K562 (cell line): ENCODE data around the gene IMPG2. TPM values are rescaled to one million over a fixed set of nuclear protein-coding genes. Genes with fewer than 3 reads are reported as not detected.

Experiments used
- ATAC-seq: fragments of 200-7000 bp; cut with Tn5 transposase; 3 replicates; pipeline ENCODE4 v1.9.1; 2020; ENCODE audit warnings: moderate library complexity
- BruUV-seq: library from RNA; stranded (reverse); fragments of 400-500 nt; replicated peaks from 2 replicates; lab custom pipeline; 2021; lab: Mats Ljungman, UMichigan
- CTCF ChIA-PET: fragments of 300-600 bp; formaldehyde crosslinking; extraction: SDS; loops from one replicate; lab custom pipeline; 2021; ENCODE audit warnings: low intra/inter-chr PET ratio; lab: Yijun Ruan, JAX
- POLR2A ChIA-PET: fragments of 300-600, 350-650 bp; sonication (Branson Sonifier 250); formaldehyde crosslinking; extraction: SDS; loops from one replicate; lab custom pipeline; 2021; ENCODE audit warnings: antibody characterized with exemption, inconsistent platforms; lab: Yijun Ruan, JAX
- DNase-seq, 4 experiments: peaks; one replicate each; pipeline versions ENCODE4 v3.0.0 to v3.0.0-alpha.2; 2011 to 2018; ENCODE audit warnings: low spot score in 3 of 4, mixed read lengths in 3 of 4; ENCODE audit errors: extremely low read depth in 1 of 4
- FAIRE-seq: peaks from 2 replicates; lab custom pipeline; 2011; peaks lifted over from hg19 to GRCh38; lab: Jason Lieb, UNC
- H2AFZ ChIP-seq: 2 replicates; pipeline ENCODE4 v1.6.0; 2011; ENCODE audit warnings: low read depth, low read length, control low read depth, inconsistent platforms
- H3K27ac ChIP-seq: fragments of 200-600 bp; 3 replicates; pipeline ENCODE4 v1.8.0; 2011; ENCODE audit warnings: low read depth, mild to moderate bottlenecking, control low read depth, inconsistent platforms, low read length, moderate library complexity, mixed read lengths; ENCODE audit errors: extremely low read depth
- H3K27me3 ChIP-seq, 2 experiments: fragments of 300-600 bp in 1 of 2; 2 replicates in 1 of 2; 3 replicates in 1 of 2; pipeline versions ENCODE4 v1.6.0 to v1.8.0; 2011; ENCODE audit warnings: inconsistent platforms in 2 of 2, low read length in 2 of 2, mild to moderate bottlenecking in 1 of 2, mixed read lengths in 1 of 2, moderate library complexity in 1 of 2; ENCODE audit not compliant: control insufficient read depth in 2 of 2, insufficient read depth in 2 of 2
- H3K36me3 ChIP-seq: fragments of 300-600 bp; 3 replicates; pipeline ENCODE4 v1.8.0; 2011; ENCODE audit warnings: mild to moderate bottlenecking, low read length, inconsistent platforms; ENCODE audit not compliant: control insufficient read depth, insufficient read depth
- H3K4me1 ChIP-seq, 2 experiments: fragments of 200-600 bp in 1 of 2; replicated peaks in 1 of 2; 2 replicates in 1 of 2; 3 replicates in 1 of 2; pipeline versions ENCODE4 v1.5.1 to v1.8.0; 2011; ENCODE audit warnings: inconsistent platforms in 2 of 2, low read length in 2 of 2, mild to moderate bottlenecking in 1 of 2, mixed read lengths in 1 of 2, moderate library complexity in 1 of 2; ENCODE audit not compliant: control insufficient read depth in 2 of 2, insufficient read depth in 2 of 2
- H3K4me2 ChIP-seq: 2 replicates; pipeline ENCODE4 v1.6.1; 2011; ENCODE audit warnings: low read length, control low read depth, inconsistent platforms, mixed read lengths; ENCODE audit not compliant: insufficient read depth
- H3K4me3 ChIP-seq: fragments of 200-600 bp; sonication (generic), shearing (Covaris generic); 2 replicates; pipeline ENCODE4 v1.5.1; 2016; ENCODE audit warnings: control low read depth, inconsistent platforms
- H3K79me2 ChIP-seq: fragments of 200-600 bp; 3 replicates; pipeline ENCODE4 v1.8.0; 2011; ENCODE audit warnings: low read length, inconsistent platforms; ENCODE audit not compliant: control insufficient read depth, insufficient read depth
- H3K9ac ChIP-seq, 2 experiments: 2 replicates each; pipeline versions ENCODE4 v1.6.0 to v1.6.1; 2011; ENCODE audit warnings: low read depth in 2 of 2, low read length in 2 of 2, control low read depth in 1 of 2, inconsistent platforms in 1 of 2, mild to moderate bottlenecking in 1 of 2, mixed read lengths in 1 of 2; ENCODE audit not compliant: insufficient read depth in 1 of 2
- H3K9me1 ChIP-seq: one replicate; pipeline ENCODE4 v1.6.0; 2011; ENCODE audit warnings: inconsistent platforms, mild to moderate bottlenecking, low read length, moderate library complexity; ENCODE audit not compliant: control insufficient read depth, insufficient read depth
- H3K9me3 ChIP-seq: replicated peaks from 2 replicates; pipeline ENCODE4 v1.5.1; 2011; ENCODE audit warnings: low read depth, low read length, inconsistent platforms; ENCODE audit not compliant: control insufficient read depth, insufficient read depth
- H4K20me1 ChIP-seq: replicated peaks from 2 replicates; pipeline ENCODE4 v1.6.1; 2011; ENCODE audit warnings: low read length, inconsistent platforms, mixed read lengths; ENCODE audit not compliant: control insufficient read depth, insufficient read depth
- ARID1B ChIP-seq: fragments of 450-650 bp; IDR thresholded peaks from 2 replicates; pipeline ENCODE4 v1.6.1; 2016; ENCODE audit warnings: antibody characterized with exemption, mild to moderate bottlenecking, inconsistent platforms
- CEBPB ChIP-seq: fragments of 450-650 bp; IDR thresholded peaks from 2 replicates; pipeline ENCODE4 v1.6.1; 2016; ENCODE audit warnings: missing genetic modification characterization, missing compliant biosample characterization
- CEBPG ChIP-seq, 3 experiments: fragments of 200-800 bp in 1 of 3; sonication (Bioruptor generic) in 1 of 3; sonication (generic) in 1 of 3; formaldehyde crosslinking in 1 of 3; IDR thresholded peaks in 2 of 3; conservative IDR thresholded peaks in 1 of 3; 2 replicates each; pipeline versions ENCODE4 v1.6.1 to v1.8.0; 2016 to 2022; ENCODE audit warnings: missing compliant biosample characterization in 2 of 3, missing genetic modification characterization in 2 of 3, mild to moderate bottlenecking in 1 of 3, missing genetic modification reagents in 1 of 3
- FOSL1 ChIP-seq: fragments of 200-800 bp; sonication (Bioruptor generic); conservative IDR thresholded peaks from 2 replicates; pipeline ENCODE4 v1.6.1; 2016; ENCODE audit warnings: missing genetic modification characterization, missing compliant biosample characterization
- HSF4 ChIP-seq: fragments of 250-450 bp; sonication (Bioruptor Pico); IDR thresholded peaks from 2 replicates; pipeline ENCODE4 v2.1.2; 2022; ENCODE audit warnings: mild to moderate bottlenecking, moderate library complexity, borderline replicate concordance
- JUN ChIP-seq, 2 experiments: sonication (generic) in 1 of 2; formaldehyde crosslinking in 1 of 2; IDR thresholded peaks; 2 replicates each; pipeline versions ENCODE4 v1.6.1 to v1.8.0; 2012 to 2022; ENCODE audit warnings: borderline replicate concordance in 2 of 2, mild to moderate bottlenecking in 2 of 2, improper control_type of control experiment in 1 of 2, low read depth in 1 of 2, low read length in 1 of 2, missing genetic modification reagents in 1 of 2
- JUND ChIP-seq, 2 experiments: IDR thresholded peaks; 2 replicates in 1 of 2; 3 replicates in 1 of 2; pipeline ENCODE4 v1.6.1; 2011; ENCODE audit warnings: borderline replicate concordance in 2 of 2, low read depth in 2 of 2, low read length in 2 of 2, improper control_type of control experiment in 1 of 2, missing biosample characterization in 1 of 2, missing genetic modification characterization in 1 of 2, missing genetic modification reagents in 1 of 2
- SMARCE1 ChIP-seq: fragments of 450-650 bp; IDR thresholded peaks from 2 replicates; pipeline ENCODE4 v1.7.1; 2016; ENCODE audit warnings: mild to moderate bottlenecking
- TRIM24 ChIP-seq, 2 experiments: fragments of 450-650 bp; IDR thresholded peaks; 2 replicates each; pipeline ENCODE4 v1.6.1; 2016
- ZBTB17 ChIP-seq: fragments of 450-650 bp; formaldehyde crosslinking; IDR thresholded peaks from 2 replicates; pipeline ENCODE4 v1.4.0; 2020; ENCODE audit warnings: mild to moderate bottlenecking
- WGBS: fragments of 100-300 bp; shearing (Covaris generic); methylation state at CpG from one replicate; pipeline ENCODE4 v1.1.6; 2016; ENCODE audit warnings: low coverage, mixed read lengths; ENCODE audit not compliant: insufficient coverage; ENCODE audit errors: missing lambda C conversion rate; 5-methylcytosine and 5-hydroxymethylcytosine counted together
- in situ Hi-C: fragments of 300-500 bp; cut with MboI; formaldehyde crosslinking; loops from 4 replicates; pipeline ENCODE4 v1.15.0; 2018; ENCODE audit warnings: inconsistent platforms, mixed read lengths
- intact Hi-C: fragments of 100-400 bp; cut with micrococcal nuclease; formaldehyde crosslinking; loops from 2 replicates; pipeline ENCODE4 v1.14.2; 2022
- polyA plus RNA-seq, 8 experiments: library from polyadenylated mRNA; depleted of rRNA in 4 of 8; stranded (reverse) in 5 of 8; unstranded in 3 of 8; fragments of >200 nt; fragmentation: Nextera tagmentation in 2 of 8; fragmentation: Illumina TruSeq in 1 of 8; extraction: Ambion mirVana in 2 of 8; extraction: Trizol in 1 of 8; gene quantifications; 2 replicates each; pipeline versions ENCODE4 v1.2.1 to v1.2.3, GENCODE V29; 2011 to 2014; ENCODE audit warnings: inconsistent platforms in 1 of 8, missing spikeins in 1 of 8
- total RNA-seq, 7 experiments: library from RNA; depleted of rRNA in 6 of 7; stranded (reverse); fragments of >200 nt in 6 of 7; fragmentation: Illumina TruSeq in 2 of 7; extraction: Trizol in 2 of 7; gene quantifications; 2 replicates each; pipeline versions ENCODE4 v1.2.1 to v1.2.3, GENCODE V29; 2011 to 2021; ENCODE audit warnings: low replicate concordance in 1 of 7
- TF ChIP-seq, protein P1 (sequence below), 2 experiments: fragments of 450-650 bp in 1 of 2; sonication (generic) in 1 of 2; formaldehyde crosslinking in 1 of 2; IDR thresholded peaks in 1 of 2; conservative IDR thresholded peaks in 1 of 2; 2 replicates each; pipeline versions ENCODE4 v1.6.1 to v1.8.1; 2016 to 2023; ENCODE audit warnings: mild to moderate bottlenecking in 2 of 2, moderate library complexity in 2 of 2, inconsistent platforms in 1 of 2, missing genetic modification reagents in 1 of 2
- TF ChIP-seq, protein P2 (sequence below): fragments of 250-450 bp; sonication (Bioruptor Pico); IDR thresholded peaks from 2 replicates; pipeline ENCODE4 v1.8.0; 2021; ENCODE audit warnings: borderline replicate concordance, mild to moderate bottlenecking, moderate library complexity; ENCODE audit not compliant: poor library complexity, severe bottlenecking
- TF ChIP-seq, protein P3 (sequence below): sonication (generic); formaldehyde crosslinking; IDR thresholded peaks from 2 replicates; pipeline ENCODE4 v1.8.0; 2022; ENCODE audit warnings: mild to moderate bottlenecking, missing genetic modification reagents

IMPG2 gene
- total and polyA plus RNA-seq, 9 of the 15 experiments (the other 6 are each of a cell fraction or from before 2014, with no cell fraction given): 0.04 to 0.36 (median 0.09) TPM

DNA sequence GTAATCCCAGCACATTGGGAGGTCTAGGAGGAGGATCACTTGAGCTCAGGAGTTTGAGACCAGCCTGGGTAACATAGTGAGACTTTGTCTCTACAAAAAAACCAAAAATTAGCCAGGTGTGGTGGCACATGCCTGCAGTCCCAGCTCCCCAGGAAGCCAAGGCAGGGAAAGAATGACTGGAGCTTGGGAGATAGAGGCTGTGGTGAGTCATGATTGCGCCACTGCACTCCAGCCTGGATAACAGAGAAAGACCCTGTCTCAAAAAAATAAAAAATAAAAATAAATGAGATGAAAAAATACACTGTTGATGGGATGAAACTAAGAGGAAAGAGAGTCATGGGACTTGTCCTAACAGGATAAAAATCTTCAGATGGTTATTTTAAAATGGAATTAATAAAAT is 137.6 kb downstream of the IMPG2 start:
- 29% methylated on average over 1 of the region's 1 CpG for WGBS
- no peaks in the 10 kb centered on the region for H3K36me3 ChIP-seq
- H3K4me1 ChIP-seq: peaks cover 0 to 3% of the 10 kb centered on the region in 2 experiments; a peak in 2 of 5 replicates
- H3K79me2 ChIP-seq: no peaks in the 10 kb centered on the region
- no peaks in the 10 kb centered on the region for H4K20me1 ChIP-seq
- BruUV-seq: no TSS peak
- TF ChIP-seq, protein P1, sequence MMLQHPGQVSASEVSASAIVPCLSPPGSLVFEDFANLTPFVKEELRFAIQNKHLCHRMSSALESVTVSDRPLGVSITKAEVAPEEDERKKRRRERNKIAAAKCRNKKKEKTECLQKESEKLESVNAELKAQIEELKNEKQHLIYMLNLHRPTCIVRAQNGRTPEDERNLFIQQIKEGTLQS (IDR thresholded peaks at IDR 0.05): peak; percentile 80; the same call in 1 of the 2 replicates
- TF ChIP-seq, protein P1 (CRISPR knock-in tag; conservative IDR thresholded peaks at IDR 0.05): no peak
- TF ChIP-seq TRIM24 (IDR thresholded peaks at IDR 0.05) (peak in 1 of 2 experiments; percentile 51; a peak in 1 of 4 replicates), CEBPG (CRISPR knock-in tag; IDR thresholded peaks at IDR 0.05) (no peak), CEBPG (tag; conservative IDR thresholded peaks at IDR 0.05 in 1 of 2, IDR thresholded peaks at IDR 0.05 in 1 of 2) (peak; percentile 39 to 55; a peak in 2 of 4 replicates), ARID1B (peak; percentile 57; the same call in 1 of the 2 replicates), FOSL1 (peak; percentile 85), SMARCE1 (peak; percentile 20; the same call in 1 of the 2 replicates), JUND (IDR thresholded peaks at IDR 0.05; ENCODE audit: borderline replicate concordance, low read depth, low read length) (peak; percentile 81; the same call in 1 of the 2 replicates), JUND (tag; IDR thresholded peaks at IDR 0.05; ENCODE audit: borderline replicate concordance, low read depth, low read length) (peak; percentile 46; the same call in 1 of the 3 replicates), CEBPB (tag) (peak; percentile 46; the same call in 1 of the 2 replicates), JUN (IDR thresholded peaks at IDR 0.05; ENCODE audit: borderline replicate concordance, low read depth, low read length) (peak; percentile 50; the same call in 1 of the 2 replicates), JUN (CRISPR knock-in tag; IDR thresholded peaks at IDR 0.05; ENCODE audit: borderline replicate concordance) (no peak), ZBTB17 (CRISPR knock-in tag) (no peak), HSF4 (CRISPR knock-in tag) (no peak)
- TF ChIP-seq, protein P2, sequence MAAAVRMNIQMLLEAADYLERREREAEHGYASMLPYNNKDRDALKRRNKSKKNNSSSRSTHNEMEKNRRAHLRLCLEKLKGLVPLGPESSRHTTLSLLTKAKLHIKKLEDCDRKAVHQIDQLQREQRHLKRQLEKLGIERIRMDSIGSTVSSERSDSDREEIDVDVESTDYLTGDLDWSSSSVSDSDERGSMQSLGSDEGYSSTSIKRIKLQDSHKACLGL (CRISPR knock-in tag): no peak
- TF ChIP-seq, protein P3, sequence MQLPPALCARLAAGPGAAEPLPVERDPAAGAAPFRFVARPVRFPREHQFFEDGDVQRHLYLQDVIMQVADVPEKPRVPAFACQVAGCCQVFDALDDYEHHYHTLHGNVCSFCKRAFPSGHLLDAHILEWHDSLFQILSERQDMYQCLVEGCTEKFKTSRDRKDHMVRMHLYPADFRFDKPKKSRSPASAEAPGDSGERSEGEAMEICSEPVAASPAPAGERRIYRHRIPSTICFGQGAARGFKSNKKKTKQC: no peak
- no peaks in the 10 kb centered on the region for H3K9me3 ChIP-seq
- H3K27me3 ChIP-seq: no peaks in the 10 kb centered on the region
- DNase-seq (no peak), FAIRE-seq (no peak), ATAC-seq (no peak)
- H3K9me1 ChIP-seq: no peaks in the 10 kb centered on the region
- CTCF ChIA-PET: no interaction called here
- H3K4me2 ChIP-seq: no peak overlapping the region
- H2AFZ ChIP-seq: no peak overlapping the region
- H3K9ac ChIP-seq: no peak overlapping the region
- no peak overlapping the region for H3K27ac ChIP-seq
- H3K4me3 ChIP-seq: no peak overlapping the region
- intact Hi-C loops: no loop called here
- POLR2A ChIA-PET: no interaction called here
- in situ Hi-C loops: loop anchor here (10.0 kb wide), 1 partner anchor 108 kb away; no protein-coding TSS in a partner anchor
